Naive B cell (primary cell): Measurements from ENCODE around the gene S100A6. TPM values are rescaled to one million over a fixed set of nuclear protein-coding genes. Genes with fewer than 3 reads are reported as not detected.
"Not testable (repeated sequence)": the region's sequence is repeated elsewhere in the genome, so short reads cannot be mapped to it uniquely, and the experiment has no call there.

ENCODE experiments used
- ATAC-seq, 2 donors: fragments of 150-1000 bp; cut with Tn5 transposase; 2 replicates each; pipeline ENCODE4 v1.10.0; 2021; ENCODE audit warnings: low read depth in 2 of 2, mild to moderate bottlenecking in 2 of 2, moderate library complexity in 2 of 2
- DNase-seq: peaks from one replicate; pipeline ENCODE4 v3.0.0; 2022
- H3K27ac Mint-ChIP-seq, 6 donors: one replicate each; pipeline ENCODE4 v1.8.0; 2020 to 2022; ENCODE audit warnings: mild to moderate bottlenecking in 6 of 6, mixed read lengths in 6 of 6, moderate library complexity in 5 of 6, inconsistent platforms in 2 of 6
- H3K27me3 Mint-ChIP-seq, 3 donors: one replicate each; pipeline ENCODE4 v1.8.0; 2021 to 2022; ENCODE audit warnings: mixed read lengths in 3 of 3, mild to moderate bottlenecking in 1 of 3
- H3K36me3 Mint-ChIP-seq, 2 donors: one replicate each; pipeline ENCODE4 v1.8.0; 2020 to 2022; ENCODE audit warnings: mixed read lengths in 2 of 2, inconsistent platforms in 1 of 2, mild to moderate bottlenecking in 1 of 2
- H3K4me1 Mint-ChIP-seq, 3 donors: one replicate each; pipeline ENCODE4 v1.8.0; 2020 to 2022; ENCODE audit warnings: mixed read lengths in 3 of 3, inconsistent platforms in 1 of 3, mild to moderate bottlenecking in 1 of 3, moderate library complexity in 1 of 3
- H3K4me3 Mint-ChIP-seq, 8 donors: one replicate each; pipeline ENCODE4 v1.8.0; 2020 to 2022; ENCODE audit warnings: mild to moderate bottlenecking in 8 of 8, mixed read lengths in 8 of 8, moderate library complexity in 8 of 8, inconsistent platforms in 2 of 8
- H3K9me3 Mint-ChIP-seq, 7 donors: one replicate each; pipeline ENCODE4 v1.8.0; 2020 to 2022; ENCODE audit warnings: mixed read lengths in 7 of 7, mild to moderate bottlenecking in 5 of 7, inconsistent platforms in 2 of 7, moderate library complexity in 1 of 7
- polyA plus RNA-seq, 6 donors: library from polyadenylated mRNA; unstranded; fragments of 300-500 nt; fragmentation: Illumina TruSeq; gene quantifications; one replicate each; pipeline ENCODE4 v1.2.3, GENCODE V29; 2021; ENCODE audit warnings: low read depth in 6 of 6

S100A6 gene
- polyA plus RNA-seq, 6 donors from 2014 or later, result 131 to 239 (median 154) TPM

- Mint-ChIP-seq H3K9me3 (no peaks in the 10 kb centered on the region), H3K4me3 (no peak overlapping the region), H3K27me3 (peaks cover 0 to 27% (median 22%) of the 10 kb centered on the region in 3 donors), H3K36me3 (no peaks in the 10 kb centered on the region), H3K27ac (peak overlapping the region in 3 of 6 donors; percentile 18 to 67 (median 37)), H3K4me1 (peaks cover 24 to 32% (median 26%) of the 10 kb centered on the region in 3 donors)
- ATAC-seq (no peak), DNase-seq (no peak)
These were observed 35.1 kb upstream of the S100A6 start for GRCh38 chr1:153570874-153571273.

GRCh38 chr1:153569465-153569864 lies 33.7 kb upstream of the S100A6 start:
- ATAC-seq, result no peak
- Mint-ChIP-seq H3K27me3 (peaks cover 0 to 27% (median 22%) of the 10 kb centered on the region in 3 donors), H3K27ac (no peak overlapping the region), H3K9me3 (no peaks in the 10 kb centered on the region), H3K36me3 (no peaks in the 10 kb centered on the region), H3K4me3 (no peak overlapping the region), H3K4me1 (peaks cover 30 to 35% (median 32%) of the 10 kb centered on the region in 3 donors)
- DNase-seq, result no peak

- peaks cover 30 to 35% (median 32%) of the 10 kb centered on the region in 3 donors for H3K4me1 Mint-ChIP-seq
- H3K4me3 Mint-ChIP-seq, result peak overlapping the region in 3 of 8 donors; percentile 3 to 35 (median 20)
- H3K27me3 Mint-ChIP-seq, result peaks cover 0 to 27% (median 22%) of the 10 kb centered on the region in 3 donors
- H3K36me3 Mint-ChIP-seq, result no peaks in the 10 kb centered on the region
- ATAC-seq (peak in 1 of 2 donors; percentile 44), DNase-seq (peak; percentile 68)
- H3K27ac Mint-ChIP-seq, result peak overlapping the region in 4 of 6 donors; percentile 0 to 77 (median 16)
- no peaks in the 10 kb centered on the region for H3K9me3 Mint-ChIP-seq
These were observed 32.7 kb upstream of the S100A6 start for GRCh38 chr1:153568367-153569099.

- Mint-ChIP-seq H3K4me3 (peak overlapping the region in 1 of 8 donors; percentile 51), H3K9me3 (no peaks in the 10 kb centered on the region), H3K4me1 (peaks cover 25 to 30% (median 29%) of the 10 kb centered on the region in 3 donors), H3K27me3 (peaks cover 0 to 27% (median 22%) of the 10 kb centered on the region in 3 donors), H3K36me3 (no peaks in the 10 kb centered on the region), H3K27ac (peak overlapping the region in 2 of 6 donors; percentile 49 to 61)
- DNase-seq (no peak), ATAC-seq (no peak)
These were observed 32.0 kb upstream of the S100A6 start for GRCh38 chr1:153567621-153568366.

GRCh38 chr1:153566414-153567371 lies 30.9 kb upstream of the S100A6 start:
- Mint-ChIP-seq H3K4me3 (peak overlapping the region in 2 of 8 donors; percentile 34 to 36), H3K27me3 (peaks cover 0 to 24% (median 17%) of the 10 kb centered on the region in 3 donors), H3K9me3 (no peaks in the 10 kb centered on the region), H3K27ac (peak overlapping the region in 3 of 6 donors; percentile 68 to 79 (median 74)), H3K4me1 (peaks cover 20 to 26% (median 24%) of the 10 kb centered on the region in 3 donors), H3K36me3 (no peaks in the 10 kb centered on the region)
- ATAC-seq (peak; percentile 21 to 22), DNase-seq (no peak)

GRCh38 chr1:153565529-153566374 lies 30.0 kb upstream of the S100A6 start, which contains the start of gene S100A2:
TSS of gene S100A2 (minus strand) at chr1:153565844. CDS start at chr1:153563877, 1,967 bp downstream.
- Mint-ChIP-seq H3K36me3 (no peaks in the 10 kb centered on the region), H3K4me1 (peaks cover 20 to 26% (median 24%) of the 10 kb centered on the region in 3 donors), H3K9me3 (no peaks in the 10 kb centered on the region), H3K4me3 (peak within 1 kb of the TSS in 3 of 8 donors; percentile 19 to 61 (median 36)), H3K27ac (peak within 1 kb of the TSS; percentile 72 to 94 (median 81)), H3K27me3 (peaks cover 0 to 16% (median 11%) of the 10 kb centered on the region in 3 donors)
- ATAC-seq (peak; percentile 70 to 75), DNase-seq (no peak)

GRCh38 chr1:153563991-153564390 lies 28.2 kb upstream of the S100A6 start:
- ATAC-seq (no peak), DNase-seq (no peak)
- Mint-ChIP-seq H3K4me1 (peaks cover 20 to 26% (median 24%) of the 10 kb centered on the region in 3 donors), H3K27me3 (no peaks in the 10 kb centered on the region), H3K4me3 (no peak overlapping the region), H3K36me3 (no peaks in the 10 kb centered on the region), H3K9me3 (no peaks in the 10 kb centered on the region), H3K27ac (no peak overlapping the region)

GRCh38 chr1:153563483-153563901 lies 27.7 kb upstream of the S100A6 start:
- Mint-ChIP-seq H3K4me1 (peaks cover 17 to 22% (median 21%) of the 10 kb centered on the region in 3 donors), H3K27me3 (no peaks in the 10 kb centered on the region), H3K36me3 (no peaks in the 10 kb centered on the region), H3K9me3 (no peaks in the 10 kb centered on the region), H3K27ac (no peak overlapping the region), H3K4me3 (no peak overlapping the region)
- no peak for ATAC-seq
- no peak for DNase-seq

- not testable (repeated sequence) for H3K9me3 Mint-ChIP-seq, DNase-seq, H3K4me3 Mint-ChIP-seq, H3K27me3 Mint-ChIP-seq, H3K27ac Mint-ChIP-seq, ATAC-seq, H3K36me3 Mint-ChIP-seq
- peaks cover 12 to 19% (median 13%) of the 10 kb centered on the region in 3 donors for H3K4me1 Mint-ChIP-seq
These were observed 26.2 kb upstream of the S100A6 start for GRCh38 chr1:153562021-153562420.

GRCh38 chr1:153561466-153561985 lies 25.7 kb upstream of the S100A6 start:
- Mint-ChIP-seq H3K36me3 (no peaks in the 10 kb centered on the region), H3K27ac (no peak overlapping the region), H3K27me3 (no peaks in the 10 kb centered on the region), H3K9me3 (no peaks in the 10 kb centered on the region), H3K4me3 (no peak overlapping the region), H3K4me1 (peaks cover 8 to 15% (median 9%) of the 10 kb centered on the region in 3 donors)
- ATAC-seq (no peak), DNase-seq (no peak)

- Mint-ChIP-seq H3K36me3 (no peaks in the 10 kb centered on the region), H3K9me3 (no peaks in the 10 kb centered on the region), H3K27ac (no peak overlapping the region), H3K4me1 (peaks cover 3 to 9% (median 4%) of the 10 kb centered on the region in 3 donors), H3K27me3 (no peaks in the 10 kb centered on the region), H3K4me3 (no peak overlapping the region)
- no peak for DNase-seq
- no peak for ATAC-seq
These were observed 25.1 kb upstream of the S100A6 start for GRCh38 chr1:153560771-153561465.
